K562 (cell line): Measurements from ENCODE around the gene SON. TPM values are rescaled to one million over a fixed set of nuclear protein-coding genes. Genes with fewer than 3 reads are reported as not detected.

ENCODE experiments used
- CBX3 ChIP-seq, 2 experiments: IDR thresholded peaks; 1 replicate in 1 of 2; 2 replicates in 1 of 2; pipeline ENCODE4 v1.6.1; 2012; ENCODE audit warnings: inconsistent platforms in 2 of 2, low read length in 2 of 2, borderline replicate concordance in 1 of 2, control low read depth in 1 of 2
- CREBBP ChIP-seq: IDR thresholded peaks from one replicate; pipeline ENCODE4 v1.6.1; 2012; ENCODE audit warnings: low read depth, mild to moderate bottlenecking, control low read depth, inconsistent platforms, low read length
- CREM ChIP-seq: IDR thresholded peaks from 2 replicates; pipeline ENCODE4 v1.6.1; 2014; ENCODE audit warnings: antibody characterized with exemption, low read depth
- CTBP1 ChIP-seq: fragments of 450-650 bp; IDR thresholded peaks from 2 replicates; pipeline ENCODE4 v1.6.1; 2016; ENCODE audit warnings: borderline replicate concordance
- GABPB1 ChIP-seq: sonication (generic); formaldehyde crosslinking; IDR thresholded peaks from 2 replicates; pipeline ENCODE4 v1.8.0; 2022; ENCODE audit warnings: mild to moderate bottlenecking, missing genetic modification reagents
- GMEB1 ChIP-seq: fragments of 250-450 bp; sonication (Bioruptor Pico); IDR thresholded peaks from 2 replicates; pipeline ENCODE4 v1.4.0; 2020; ENCODE audit warnings: mild to moderate bottlenecking
- HMGXB4 ChIP-seq: sonication (generic); formaldehyde crosslinking; IDR thresholded peaks from 2 replicates; pipeline ENCODE4 v1.8.1; 2023; ENCODE audit warnings: mild to moderate bottlenecking, missing genetic modification reagents
- IFI16 ChIP-seq: fragments of 250-450 bp; sonication (Bioruptor Pico); IDR thresholded peaks from 2 replicates; pipeline ENCODE4 v2.1.2; 2022; ENCODE audit warnings: mild to moderate bottlenecking, inconsistent platforms
- LARP7 ChIP-seq: fragments of 450-650 bp; IDR thresholded peaks from 2 replicates; pipeline ENCODE4 v1.6.1; 2016
- MBD1 ChIP-seq: fragments of 250-450 bp; sonication (Bioruptor Pico); IDR thresholded peaks from 2 replicates; pipeline ENCODE4 v1.8.0; 2022; ENCODE audit warnings: inconsistent platforms
- SMARCB1 ChIP-seq: IDR thresholded peaks from 2 replicates; pipeline ENCODE4 v1.6.1; 2011; ENCODE audit warnings: improper control_type of control experiment, low read depth; ENCODE audit not compliant: insufficient read length
- SUPT5H ChIP-seq: fragments of 450-650 bp; IDR thresholded peaks from 2 replicates; pipeline ENCODE4 v1.6.1; 2016
- THRA ChIP-seq: fragments of 450-650 bp; IDR thresholded peaks from 2 replicates; pipeline ENCODE4 v1.6.1; 2017; ENCODE audit warnings: mild to moderate bottlenecking, moderate library complexity
- U2AF1 ChIP-seq: fragments of 200-400 bp; formaldehyde crosslinking; optimal IDR thresholded peaks from 2 replicates; pipeline ENCODE3; 2017; ENCODE audit warnings: mild to moderate bottlenecking, low read depth, low read length, moderate library complexity
- U2AF2 ChIP-seq: fragments of 200-400 bp; formaldehyde crosslinking; optimal IDR thresholded peaks from 2 replicates; pipeline ENCODE3; 2017; ENCODE audit warnings: low read depth, mild to moderate bottlenecking, low read length
- ZKSCAN8 ChIP-seq: fragments of 200-800 bp; sonication (Bioruptor generic); IDR thresholded peaks from 2 replicates; pipeline ENCODE4 v1.6.1; 2016; ENCODE audit warnings: missing genetic modification characterization, missing compliant biosample characterization
- ZNF124 ChIP-seq: sonication (generic); formaldehyde crosslinking; IDR thresholded peaks from 2 replicates; pipeline ENCODE4 v1.8.1; 2022; ENCODE audit warnings: missing genetic modification reagents
- ZNF449 ChIP-seq: fragments of 250-450 bp; sonication (Bioruptor Pico); IDR thresholded peaks from 2 replicates; pipeline ENCODE4 v1.8.0; 2022; ENCODE audit warnings: moderate library complexity, mild to moderate bottlenecking, inconsistent platforms
- ZNF586 ChIP-seq: fragments of 450-650 bp; formaldehyde crosslinking; conservative IDR thresholded peaks from 2 replicates; pipeline ENCODE4 v1.4.0; 2020; ENCODE audit warnings: mild to moderate bottlenecking, moderate library complexity
- ZNF707 ChIP-seq: fragments of 250-450 bp; sonication (Bioruptor Pico); conservative IDR thresholded peaks from 2 replicates; pipeline ENCODE4 v1.8.0; 2022; ENCODE audit warnings: inconsistent platforms, mild to moderate bottlenecking, moderate library complexity
- ZNF764 ChIP-seq: fragments of 250-450 bp; sonication (Bioruptor Pico); IDR thresholded peaks from 2 replicates; pipeline ENCODE4 v1.4.0; 2020; ENCODE audit warnings: low read depth, mild to moderate bottlenecking, moderate library complexity
- polyA plus RNA-seq, 8 experiments: library from polyadenylated mRNA; depleted of rRNA in 4 of 8; stranded (reverse) in 5 of 8; unstranded in 3 of 8; fragments of >200 nt; fragmentation: Nextera tagmentation in 2 of 8; fragmentation: Illumina TruSeq in 1 of 8; extraction: Ambion mirVana in 2 of 8; extraction: Trizol in 1 of 8; gene quantifications; 2 replicates each; pipeline versions ENCODE4 v1.2.1 to v1.2.3, GENCODE V29; 2011 to 2014; ENCODE audit warnings: inconsistent platforms in 1 of 8, missing spikeins in 1 of 8
- total RNA-seq, 7 experiments: library from RNA; depleted of rRNA in 6 of 7; stranded (reverse); fragments of >200 nt in 6 of 7; fragmentation: Illumina TruSeq in 2 of 7; extraction: Trizol in 2 of 7; gene quantifications; 2 replicates each; pipeline versions ENCODE4 v1.2.1 to v1.2.3, GENCODE V29; 2011 to 2021; ENCODE audit warnings: low replicate concordance in 1 of 7

SON gene
- total and polyA plus RNA-seq, 9 of the 15 experiments (the other 6 are each of a cell fraction or from before 2014, with no cell fraction given): 105 to 742 (median 187) TPM

GRCh38 chr21:33510826-33511225 is 32.0 kb upstream of the SON start (continued):
- TF ChIP-seq HMGXB4 (CRISPR knock-in tag) (no peak), ZKSCAN8 (CRISPR knock-in tag) (no peak), GMEB1 (no peak), U2AF1 (no peak), GABPB1 (no peak), CTBP1 (peak; percentile 52; the same call in 1 of the 2 replicates), CREM (peak; percentile 48; the same call in 1 of the 2 replicates), ZNF764 (CRISPR knock-in tag) (no peak), THRA (no peak), ZNF449 (CRISPR knock-in tag) (no peak), CREBBP (no peak), SUPT5H (no peak), U2AF2 (no peak), CBX3 (IDR thresholded peaks at IDR 0.05; ENCODE audit: borderline replicate concordance in 1 of 2, low read length in 2 of 2) (no peak), ZNF586 (CRISPR knock-in tag) (no peak), ZNF124 (CRISPR knock-in tag) (no peak), LARP7 (no peak), ZNF707 (CRISPR knock-in tag) (no peak), MBD1 (CRISPR knock-in tag) (no peak), SMARCB1 (no peak), IFI16 (CRISPR knock-in tag) (no peak)
